GM19324 (cell line): Measurements from ENCODE around the gene CELF2.
"Not testable (repeated sequence)": the region's sequence is repeated elsewhere in the genome, so short reads cannot be mapped to it uniquely, and the experiment has no call there.

Source experiments
- ATAC-seq: cut with Tn5 transposase; IDR thresholded peaks from one replicate; pipeline ENCODE4 v1.9.1; 2021; ENCODE audit warnings: mild to moderate bottlenecking, moderate library complexity; ENCODE audit not compliant: unreplicated experiment, low FRiP score

CELF2 gene

DNA sequence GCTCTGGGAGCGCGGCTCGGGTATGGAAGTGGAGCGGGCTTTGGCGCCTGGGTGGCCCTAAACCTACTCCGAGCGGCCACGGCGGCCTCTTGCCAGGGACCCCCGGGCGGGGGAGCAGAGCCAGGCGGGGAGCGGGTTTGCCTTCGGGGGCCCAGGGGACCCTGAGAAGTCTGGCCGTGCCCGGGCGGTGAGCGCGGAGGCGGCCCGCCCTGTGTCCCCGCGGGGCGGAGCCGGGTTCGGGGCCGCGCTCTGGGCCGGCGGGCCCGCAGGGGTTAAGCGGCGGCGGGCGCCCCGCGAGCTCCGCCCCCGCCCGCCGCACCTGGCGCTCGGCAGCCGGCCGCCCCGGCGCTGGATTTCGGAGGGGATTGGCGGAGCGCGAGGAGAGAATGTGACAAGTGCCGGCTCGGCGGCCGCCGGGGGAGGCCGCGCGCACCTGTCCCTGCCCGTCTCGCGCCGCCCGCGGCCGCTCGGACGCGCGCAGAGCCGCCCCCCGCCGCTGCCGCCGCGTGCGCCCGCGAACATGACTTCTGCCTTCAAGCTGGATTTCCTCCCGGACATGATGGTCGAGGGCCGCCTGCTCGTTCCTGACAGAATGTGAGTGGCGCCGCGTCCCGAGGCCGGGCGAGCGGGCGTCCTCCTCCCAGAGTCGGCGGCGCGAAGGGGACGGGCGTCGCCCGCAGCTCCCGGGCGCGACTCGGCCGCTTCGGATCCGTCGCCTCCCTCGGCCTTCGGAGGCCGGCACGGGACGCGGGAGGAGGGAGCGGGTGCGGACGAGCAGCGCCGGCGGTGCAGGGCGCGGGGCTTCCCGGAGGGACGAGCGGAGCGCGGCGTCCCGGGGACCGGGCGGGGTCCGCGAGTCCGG lies at the start of gene CELF2:
TSS of gene CELF2 (plus strand) at position 303 of the 862 bp plus-strand sequence. CDS start at position 521, 218 bp downstream.
- peak; percentile 74 for ATAC-seq

DNA sequence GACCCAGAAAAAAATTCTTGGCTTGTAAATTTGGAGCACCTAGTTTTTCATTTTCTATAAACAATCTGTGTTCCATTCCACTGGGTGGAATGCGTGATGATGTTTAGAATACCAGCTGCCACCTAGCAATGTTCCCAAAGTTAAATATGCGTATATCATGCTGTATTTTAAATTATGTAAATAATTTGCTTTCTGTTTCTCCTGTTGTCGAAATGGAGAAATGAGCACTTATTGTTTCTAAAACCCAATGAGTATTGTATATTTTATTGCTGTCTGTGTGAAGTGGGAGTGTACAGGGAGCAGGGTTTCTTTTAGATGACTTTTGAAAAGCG lies 49.4 kb upstream of the CELF2 start:
- no peak for ATAC-seq

DNA sequence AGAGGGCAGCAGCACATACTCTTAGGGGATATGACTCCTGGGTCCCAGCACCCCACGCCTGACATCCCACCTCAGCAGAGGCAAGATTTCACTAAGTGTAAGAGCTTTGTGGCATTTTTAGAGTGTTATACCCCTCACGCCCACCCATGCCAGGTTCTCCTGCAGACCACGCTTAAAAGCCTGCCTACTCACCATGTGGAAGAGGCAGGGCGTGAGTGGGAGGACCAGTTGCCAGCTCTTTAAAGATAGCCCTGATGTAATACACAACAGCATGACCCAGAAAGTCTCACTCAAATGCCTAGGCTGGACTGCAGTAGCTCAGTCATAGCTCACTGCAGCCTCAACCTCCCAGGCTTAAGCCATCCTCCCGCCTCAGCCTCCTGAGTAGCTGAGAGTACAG lies 44.4 kb upstream of the CELF2 start:
- no peak for ATAC-seq

DNA sequence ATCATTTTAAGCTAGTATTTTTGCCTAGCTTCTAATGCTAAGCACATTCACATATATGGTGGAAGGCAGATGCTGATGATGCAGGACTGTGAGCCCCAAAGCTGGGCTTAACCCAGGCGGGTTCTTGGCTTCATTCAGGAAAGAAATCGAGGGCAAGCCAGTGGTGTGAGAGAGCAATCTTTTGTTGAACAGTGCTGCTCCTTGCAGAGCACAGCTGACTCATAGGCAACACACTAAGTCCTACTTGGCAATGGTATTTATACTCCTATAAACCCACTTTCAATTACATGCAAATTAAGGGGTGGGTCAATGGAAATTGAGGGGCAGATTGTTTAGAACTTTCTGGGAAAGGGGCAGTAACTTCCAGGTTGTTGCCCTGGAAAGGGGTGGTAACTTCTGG lies 42.0 kb upstream of the CELF2 start:
- ATAC-seq = no peak

DNA sequence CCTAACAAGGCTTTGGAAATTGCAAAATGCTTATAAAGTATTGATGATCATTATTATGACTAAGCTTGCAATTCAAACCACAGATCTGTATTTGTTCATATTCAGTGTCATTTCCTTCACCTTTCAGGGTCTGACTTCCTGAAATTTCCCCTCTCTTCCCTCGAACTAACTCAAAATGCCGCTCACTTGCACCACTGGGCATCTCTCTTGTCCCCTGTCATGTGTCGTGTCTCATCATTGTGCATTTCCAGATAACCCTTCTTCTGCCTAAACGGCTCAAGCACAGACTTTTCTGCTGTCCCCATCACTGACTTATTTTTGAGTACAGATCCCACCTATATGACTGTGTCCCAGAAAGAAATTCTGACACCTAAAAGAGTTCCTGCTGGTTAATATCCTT lies 41.0 kb upstream of the CELF2 start:
- no peak for ATAC-seq

DNA sequence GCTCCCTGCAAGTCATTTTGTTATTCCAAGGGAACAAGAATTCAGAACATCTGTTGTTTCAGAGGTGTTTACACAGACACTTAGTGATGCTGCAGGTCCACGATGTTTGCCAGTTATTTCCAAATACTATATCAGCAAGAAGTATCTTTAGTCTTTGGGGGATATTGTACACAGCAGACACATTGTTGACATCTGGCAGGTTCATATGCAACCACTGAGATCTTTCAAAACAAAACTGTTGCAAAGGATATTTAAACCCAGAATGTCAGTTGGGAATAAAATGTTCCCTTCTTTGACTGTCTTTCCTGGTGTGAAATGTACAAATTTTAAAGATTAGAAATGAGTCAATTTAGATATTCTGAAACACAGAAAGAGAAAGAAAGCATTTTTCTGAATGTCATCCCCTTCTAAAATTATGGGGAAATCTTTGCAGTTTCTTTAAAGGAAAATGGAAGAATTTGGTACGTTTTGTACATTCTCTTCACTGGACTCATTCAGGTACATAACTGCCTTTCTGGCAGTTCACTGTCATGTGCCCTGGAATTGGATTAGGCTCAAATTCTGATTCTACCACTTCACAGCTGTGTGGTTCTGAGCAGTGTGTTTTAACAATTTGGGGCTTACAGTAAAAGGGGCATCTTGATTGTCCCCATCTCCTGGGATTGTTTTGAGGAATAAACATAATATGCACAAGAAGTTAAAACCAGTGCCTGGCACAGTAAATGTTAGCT lies 40.3 kb upstream of the CELF2 start:
- ATAC-seq = no peak

DNA sequence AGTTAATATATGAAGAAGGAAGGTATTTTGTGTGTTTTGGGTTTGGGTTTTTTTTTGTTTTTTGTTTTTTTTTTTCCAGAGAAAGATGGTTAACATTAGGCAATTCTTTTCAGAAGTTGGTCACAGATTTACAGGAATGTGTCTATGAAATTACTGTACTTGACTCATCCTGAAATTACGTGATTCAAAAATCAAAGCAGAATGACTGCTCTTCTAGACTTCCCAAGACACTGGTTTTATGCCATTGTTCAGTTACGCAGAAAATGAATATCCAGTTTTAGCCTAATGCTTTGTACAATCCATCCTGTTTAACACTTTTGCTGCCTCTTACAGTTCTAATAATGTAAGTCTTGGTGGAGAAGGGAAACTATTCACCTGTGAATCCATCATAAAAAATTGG lies 39.7 kb upstream of the CELF2 start:
- no peak for ATAC-seq

DNA sequence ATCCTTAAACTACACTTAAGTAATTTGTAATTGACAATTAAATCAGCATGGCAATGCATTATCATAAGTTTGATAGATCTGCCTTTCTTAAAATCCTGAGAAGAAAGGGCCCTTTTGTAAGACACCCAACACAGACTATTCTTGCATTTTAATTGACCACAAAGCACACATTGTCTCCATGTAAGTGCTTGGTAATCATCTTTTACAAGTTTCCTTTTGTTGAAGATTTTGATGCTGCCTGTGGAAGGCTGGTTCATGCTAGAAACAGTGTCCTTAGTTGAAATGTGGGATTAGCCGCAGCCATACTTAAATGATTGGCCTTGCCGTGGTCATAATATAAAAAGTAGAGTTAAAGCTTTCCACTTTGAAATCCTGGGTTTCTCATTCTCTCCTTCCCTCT lies 32.3 kb upstream of the CELF2 start:
- ATAC-seq = no peak

DNA sequence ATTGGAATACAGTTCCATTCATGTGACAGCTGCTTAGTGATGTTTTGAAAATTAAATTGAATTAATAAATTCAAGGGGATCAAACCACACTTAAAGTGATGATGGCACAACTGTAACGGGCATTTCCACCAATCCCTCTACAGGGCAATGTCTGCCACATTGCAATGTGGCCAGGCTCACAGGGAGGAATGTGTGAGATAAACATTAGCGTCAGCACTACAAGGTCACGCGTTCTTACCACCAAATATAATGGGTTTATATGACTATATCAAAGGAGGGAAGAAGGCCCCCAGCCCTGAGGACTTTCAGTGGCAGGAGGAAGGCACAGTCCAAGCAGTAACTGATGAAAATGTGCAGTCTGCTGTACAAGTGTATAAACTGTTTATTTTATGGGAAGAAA lies 31.1 kb upstream of the CELF2 start:
- no peak for ATAC-seq

DNA sequence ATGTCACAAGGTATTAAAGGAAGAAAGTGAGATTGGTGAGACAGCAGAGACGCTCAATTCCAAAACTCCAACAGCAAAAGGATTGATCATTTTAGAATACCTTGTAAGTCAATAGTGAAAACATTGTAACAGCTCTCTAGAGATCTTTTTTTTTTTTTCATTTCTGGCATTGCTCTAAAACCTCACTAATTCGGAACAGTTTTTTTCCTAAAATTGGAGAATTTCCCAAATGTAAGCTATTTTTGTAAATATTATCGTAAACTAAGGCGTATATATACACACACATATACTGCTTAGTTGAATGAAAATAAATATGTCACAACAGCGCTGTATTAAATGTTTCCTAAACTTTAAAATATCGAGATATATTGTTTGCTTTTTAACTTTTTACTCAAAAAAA lies 30.6 kb upstream of the CELF2 start:
- ATAC-seq = no peak

DNA sequence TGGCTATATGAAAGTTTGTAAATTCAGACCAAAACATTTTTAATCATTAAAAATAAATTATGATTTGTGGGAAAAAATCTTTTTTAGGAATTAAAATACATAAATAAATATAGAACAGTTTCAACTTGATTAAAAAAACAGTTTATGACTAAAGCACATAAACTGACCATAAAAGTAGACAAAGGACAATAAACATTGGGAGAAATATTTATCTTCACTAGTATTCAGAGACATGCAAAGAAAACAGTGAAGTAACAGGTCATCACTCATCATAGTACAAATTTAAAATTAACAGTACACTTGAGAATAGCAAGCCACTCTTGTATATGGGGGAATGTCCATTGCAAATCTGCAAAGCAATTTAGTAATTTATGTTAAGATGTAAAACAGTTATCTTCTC lies 28.0 kb upstream of the CELF2 start:
- ATAC-seq = no peak

DNA sequence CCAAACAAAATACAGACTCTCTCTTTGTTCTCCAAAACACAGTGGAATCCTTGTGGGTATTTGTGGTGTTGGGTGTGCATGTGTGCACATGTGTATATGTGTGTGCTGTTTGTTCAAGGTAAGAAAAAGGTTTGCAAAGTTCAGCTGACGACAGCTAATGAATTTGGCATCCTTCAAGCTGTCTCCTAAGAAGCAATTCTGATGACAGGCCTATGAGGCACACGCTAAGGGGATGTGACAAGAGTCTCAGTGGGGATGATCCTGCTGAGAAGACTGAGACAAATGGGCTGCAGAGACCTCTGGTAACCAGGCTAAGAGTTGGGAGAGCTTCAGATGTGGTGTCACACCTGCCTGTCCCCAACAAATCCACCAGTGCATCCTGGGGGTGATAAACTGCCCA lies 26.5 kb upstream of the CELF2 start:
- ATAC-seq = no peak

DNA sequence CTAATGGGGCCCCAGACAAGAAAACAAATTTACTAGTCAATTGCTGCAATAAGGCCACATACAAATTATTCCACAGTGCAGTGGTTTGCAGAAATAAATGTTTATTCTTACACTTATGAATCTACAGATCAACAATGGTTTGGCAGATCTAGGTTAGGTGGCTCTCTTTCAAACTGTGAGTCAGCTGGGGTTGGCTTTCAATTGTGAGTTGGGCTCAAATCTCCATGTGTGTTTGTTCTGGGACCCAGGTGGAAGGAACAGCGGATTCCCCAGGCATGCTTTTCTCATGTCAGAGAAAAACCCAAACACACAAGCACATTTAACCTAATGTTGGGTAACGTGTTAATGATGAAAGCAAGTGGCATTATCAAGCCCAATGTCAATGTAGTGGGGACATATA lies 25.6 kb upstream of the CELF2 start:
- ATAC-seq = no peak

DNA sequence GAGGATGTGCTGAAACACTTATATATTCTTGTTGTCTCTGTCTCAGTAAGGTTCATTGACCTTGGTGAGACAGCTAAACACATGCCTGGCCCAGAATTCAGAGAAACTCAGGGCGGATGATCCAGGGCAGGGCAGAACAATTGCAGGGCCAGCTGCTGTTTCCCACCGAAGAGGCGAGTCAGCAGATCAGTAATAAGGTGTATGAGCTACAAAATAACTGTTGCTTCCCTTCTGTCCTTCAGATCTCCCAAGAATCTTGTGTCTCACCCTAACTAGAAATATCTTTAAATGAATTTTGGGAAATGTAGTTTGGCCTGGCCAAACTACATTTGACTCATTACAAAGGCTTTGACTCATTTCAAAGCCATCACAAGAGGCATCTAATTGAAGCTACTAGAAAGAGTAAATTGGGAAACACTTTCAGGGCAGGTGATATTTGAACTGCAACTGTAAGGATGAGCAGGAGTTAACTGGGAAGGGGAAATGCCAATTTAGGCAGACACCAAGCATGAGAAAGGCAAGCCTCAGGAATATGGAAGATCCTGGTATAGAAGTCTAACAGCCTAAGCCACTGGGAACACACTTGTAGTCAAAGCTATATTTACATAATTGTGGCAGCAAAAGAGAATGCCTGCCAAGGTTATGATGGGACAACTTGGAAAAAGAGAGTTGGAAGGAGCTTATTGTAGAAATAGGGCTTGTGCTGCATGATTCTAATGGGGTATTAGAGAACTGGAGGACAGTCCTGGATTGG lies 24.5 kb upstream of the CELF2 start:
- no peak for ATAC-seq

DNA sequence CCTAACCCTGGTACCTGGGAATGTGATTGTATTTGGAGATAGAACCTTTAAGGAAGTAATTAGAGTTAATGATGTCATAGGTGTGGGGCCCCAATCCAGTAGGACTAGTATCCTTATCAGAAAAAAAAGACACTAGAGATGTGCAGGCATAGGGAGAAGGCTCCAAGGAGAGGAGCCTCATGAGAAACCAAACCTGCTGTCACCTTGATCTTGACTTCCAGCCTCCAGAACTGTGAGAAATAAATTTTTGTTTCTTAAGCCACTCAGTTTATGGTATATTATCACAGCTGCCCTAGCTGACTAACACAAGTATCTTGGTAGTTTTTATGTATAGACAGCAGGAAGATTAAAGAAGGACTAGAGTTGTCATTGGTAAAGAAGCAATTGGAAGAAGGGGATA lies 23.9 kb upstream of the CELF2 start:
- no peak for ATAC-seq

DNA sequence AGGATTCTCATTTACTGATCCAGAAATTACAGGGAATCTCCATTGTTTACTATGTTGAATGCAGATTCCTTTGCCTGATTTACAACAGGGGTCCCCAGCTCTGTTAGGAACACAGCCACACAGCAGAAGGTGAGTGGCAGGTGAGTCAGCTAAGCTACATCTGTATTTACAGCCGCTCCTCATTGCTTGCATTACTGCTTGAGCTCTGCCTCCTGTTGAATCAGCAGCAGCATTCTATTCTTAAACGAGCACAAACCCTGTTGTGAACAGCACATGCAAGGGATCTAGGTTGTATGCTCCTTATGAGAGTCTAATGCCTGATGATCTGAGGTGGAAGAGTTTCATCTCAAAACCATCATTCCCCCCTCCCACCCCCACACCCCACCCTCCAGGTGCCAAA lies 23.3 kb upstream of the CELF2 start:
- no peak for ATAC-seq

DNA sequence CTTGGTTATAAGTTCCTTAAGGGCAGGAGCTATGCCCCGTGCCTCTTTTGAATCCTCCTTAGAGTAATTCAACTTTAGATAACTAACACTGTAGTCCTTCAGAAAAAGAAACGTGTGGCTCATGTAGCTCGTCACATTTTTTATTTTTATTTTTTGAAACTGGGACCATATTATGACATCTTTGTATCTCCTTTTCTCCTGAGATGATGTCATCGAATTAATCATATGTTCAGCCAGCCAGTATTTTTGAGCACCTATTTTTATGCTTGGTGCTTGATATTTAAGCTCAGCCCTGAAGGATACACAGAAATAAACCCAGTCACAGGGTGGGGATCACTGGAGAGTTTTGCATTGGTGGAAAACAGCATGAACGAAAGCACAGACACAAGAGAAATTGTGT lies 22.6 kb upstream of the CELF2 start:
- ATAC-seq = no peak

DNA sequence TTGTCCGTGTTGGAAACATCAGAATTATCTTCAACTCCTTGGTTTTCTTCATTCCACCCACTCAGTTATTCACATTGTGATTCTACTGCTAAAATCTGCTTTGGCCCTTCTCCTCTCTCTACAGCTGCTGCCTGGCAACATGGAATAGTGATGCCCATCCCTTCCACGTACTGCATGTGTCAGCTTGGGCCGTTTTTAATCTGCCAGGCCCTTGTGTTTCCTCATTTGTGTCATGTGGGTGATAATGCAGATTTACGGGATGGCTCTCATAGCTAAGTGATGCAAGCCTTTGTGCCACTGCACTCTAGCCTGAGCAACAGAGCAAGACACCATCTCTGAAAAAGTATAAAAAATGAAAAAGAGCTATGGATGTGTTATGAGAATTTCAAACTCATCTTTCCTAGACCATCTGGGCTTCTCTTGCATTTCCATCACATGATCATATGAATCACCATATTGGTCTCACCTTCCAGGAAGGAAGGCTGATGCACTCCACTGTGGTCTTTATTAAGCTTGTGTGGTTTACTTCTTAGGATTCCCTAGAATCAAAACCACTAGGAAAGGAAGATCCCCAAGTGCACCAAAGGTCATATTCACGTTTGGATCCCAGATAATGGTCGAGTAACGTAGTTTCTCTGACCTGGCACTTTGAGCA lies 20.6 kb upstream of the CELF2 start:
- ATAC-seq = no peak

DNA sequence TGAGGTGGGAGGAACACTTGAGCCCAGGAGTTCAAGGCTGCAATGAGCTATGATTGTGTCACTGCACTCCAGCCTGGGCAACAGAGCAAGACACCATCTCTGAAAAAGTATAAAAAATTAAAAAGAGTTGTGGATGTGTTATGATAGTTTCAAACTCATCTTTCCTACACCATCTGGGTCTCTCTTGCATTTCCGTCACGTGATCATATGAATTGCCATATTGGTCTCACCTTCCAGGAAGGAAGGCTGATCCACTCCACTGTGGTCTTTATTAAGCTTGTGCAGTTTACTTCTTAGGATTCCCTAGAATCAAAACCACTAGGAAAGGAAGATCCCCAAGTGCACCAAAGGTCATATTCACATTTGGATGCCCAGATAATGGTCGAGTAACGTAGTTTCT lies 18.2 kb upstream of the CELF2 start:
- not testable (repeated sequence) for ATAC-seq

DNA sequence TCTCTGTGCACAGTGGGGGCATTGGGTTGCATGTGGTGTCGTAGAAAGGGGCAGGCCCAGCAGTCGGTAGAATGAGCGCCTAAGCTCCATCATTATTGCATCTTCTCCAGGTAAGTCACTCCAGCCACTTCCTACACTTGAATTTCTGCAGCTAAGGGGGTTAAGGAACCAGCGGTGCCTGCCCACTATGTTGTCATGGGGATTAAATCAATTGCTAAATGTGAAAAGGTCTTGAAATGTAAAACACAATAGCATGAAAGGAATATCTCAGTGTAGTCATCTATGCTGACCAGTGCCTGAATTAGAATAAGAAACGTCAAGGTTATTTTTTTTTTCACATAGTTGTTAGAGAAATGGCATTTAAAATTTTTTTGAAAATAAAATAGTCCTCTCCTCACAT lies 15.2 kb upstream of the CELF2 start:
- no peak for ATAC-seq

DNA sequence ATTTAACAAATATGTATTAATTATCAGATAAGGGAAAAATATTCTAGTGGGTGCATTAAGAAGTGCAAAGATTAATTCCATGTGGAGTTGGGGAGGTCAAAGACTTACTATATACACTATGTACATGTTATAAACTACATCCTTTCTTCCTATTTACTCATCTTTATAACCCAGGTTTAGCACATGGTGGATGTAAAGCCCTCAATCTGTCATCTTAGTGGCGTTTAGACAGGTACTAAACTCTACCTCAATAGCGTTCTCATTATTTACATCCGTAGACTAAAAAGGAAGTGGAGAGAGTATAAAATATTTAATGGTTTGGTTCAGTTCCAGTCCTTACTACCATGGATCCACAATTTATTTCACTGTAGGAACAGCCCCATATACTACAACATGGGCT lies 14.8 kb upstream of the CELF2 start:
- no peak for ATAC-seq
